ENCODE data around the gene PIK3R6. TPM values are rescaled to one million over a fixed set of nuclear protein-coding genes. Genes with fewer than 3 reads are reported as not detected.

The PIK3R6 gene
- total RNA-seq, 1 experiment from 2014 or later, result not detected

DNA sequence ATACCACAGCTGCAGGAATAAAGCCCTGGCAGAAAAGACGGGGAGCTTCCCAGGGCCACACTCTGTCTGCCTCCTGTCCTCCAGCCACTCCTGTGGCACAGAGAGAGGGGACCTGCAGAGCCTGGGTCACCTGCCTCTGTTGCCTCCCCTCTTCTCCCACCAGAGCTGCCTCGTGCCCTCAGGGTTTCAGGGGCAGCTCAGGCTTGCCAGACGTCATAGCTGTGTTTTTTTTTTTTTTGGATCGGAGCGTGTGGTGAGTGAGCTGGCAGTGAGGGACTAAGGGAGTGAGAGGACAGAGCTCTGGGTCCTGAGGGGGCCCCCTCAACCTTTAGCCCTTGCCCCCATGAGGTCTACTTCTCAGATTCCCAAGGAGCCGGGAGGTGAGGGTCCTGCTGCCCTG is 2.1 kb downstream of the PIK3R6 start:
- Histone ChIP-seq H3K4me2 (ENCODE audit: insufficient read depth, insufficient read length, low read length) (no peak overlapping the region), H3K9me3 (ENCODE audit: control insufficient read depth, low read depth, low read length) (no peaks in the 10 kb centered on the region), H3K18ac (ENCODE audit: insufficient read length, low read depth, low read length) (no peak overlapping the region), H3K23ac (ENCODE audit: insufficient read length, low read depth, low read length) (no peak overlapping the region), H2BK12ac (ENCODE audit: insufficient read length, low read depth, low read length) (no peak overlapping the region), H3K79me1 (ENCODE audit: insufficient read depth, low read depth, low read length, poor library complexity, severe bottlenecking) (no peaks in the 10 kb centered on the region), H3K14ac (ENCODE audit: insufficient read depth, low read length) (no peak overlapping the region), H2BK20ac (ENCODE audit: low read depth, low read length, poor library complexity, severe bottlenecking) (no peak overlapping the region), H3K79me2 (ENCODE audit: insufficient read depth, low read length) (no peaks in the 10 kb centered on the region), H2AK5ac (ENCODE audit: insufficient read length, low read length) (no peak overlapping the region), H2BK120ac (ENCODE audit: low read depth, low read length, poor library complexity, severe bottlenecking) (no peak overlapping the region), H4K8ac (replicated peaks; ENCODE audit: insufficient read length, low read depth, low read length) (no peak overlapping the region), H3K27ac (ENCODE audit: insufficient read length, low read depth, low read length) (no peak overlapping the region), H2AFZ (ENCODE audit: low read length) (no peak overlapping the region), H3K4me1 (ENCODE audit: insufficient read depth, low read length) (no peaks in the 10 kb centered on the region), H3K23me2 (ENCODE audit: insufficient read length, low read depth, low read length, poor library complexity, severe bottlenecking) (no peaks in the 10 kb centered on the region), H4K20me1 (ENCODE audit: control insufficient read depth, insufficient read depth, insufficient read length) (no peaks in the 10 kb centered on the region), H2BK5ac (ENCODE audit: insufficient read length, low read length) (no peak overlapping the region), H3T11ph (ENCODE audit: low read length) (no peak overlapping the region), H3K4ac (ENCODE audit: low read depth, low read length) (no peak overlapping the region), H3K9ac (ENCODE audit: extremely low read depth, insufficient read length, low read length) (no peak overlapping the region), H4K5ac (ENCODE audit: insufficient read length, low read depth, low read length) (no peak overlapping the region), H4K91ac (ENCODE audit: insufficient read length, low read depth, low read length) (no peak overlapping the region), H3K56ac (ENCODE audit: insufficient read length, low read depth, low read length) (no peak overlapping the region), H3K27me3 (ENCODE audit: insufficient read depth, low read length) (no peaks in the 10 kb centered on the region), H2BK15ac (ENCODE audit: low read depth, low read length) (no peak overlapping the region)
- H3K4me3 Mint-ChIP-seq, result no peak overlapping the region
- peaks cover 11% of the 10 kb centered on the region for H3K27me3 Mint-ChIP-seq (ENCODE audit: low read depth)
- no peak overlapping the region for H3K27ac Mint-ChIP-seq
- TF ChIP-seq, protein P1, sequence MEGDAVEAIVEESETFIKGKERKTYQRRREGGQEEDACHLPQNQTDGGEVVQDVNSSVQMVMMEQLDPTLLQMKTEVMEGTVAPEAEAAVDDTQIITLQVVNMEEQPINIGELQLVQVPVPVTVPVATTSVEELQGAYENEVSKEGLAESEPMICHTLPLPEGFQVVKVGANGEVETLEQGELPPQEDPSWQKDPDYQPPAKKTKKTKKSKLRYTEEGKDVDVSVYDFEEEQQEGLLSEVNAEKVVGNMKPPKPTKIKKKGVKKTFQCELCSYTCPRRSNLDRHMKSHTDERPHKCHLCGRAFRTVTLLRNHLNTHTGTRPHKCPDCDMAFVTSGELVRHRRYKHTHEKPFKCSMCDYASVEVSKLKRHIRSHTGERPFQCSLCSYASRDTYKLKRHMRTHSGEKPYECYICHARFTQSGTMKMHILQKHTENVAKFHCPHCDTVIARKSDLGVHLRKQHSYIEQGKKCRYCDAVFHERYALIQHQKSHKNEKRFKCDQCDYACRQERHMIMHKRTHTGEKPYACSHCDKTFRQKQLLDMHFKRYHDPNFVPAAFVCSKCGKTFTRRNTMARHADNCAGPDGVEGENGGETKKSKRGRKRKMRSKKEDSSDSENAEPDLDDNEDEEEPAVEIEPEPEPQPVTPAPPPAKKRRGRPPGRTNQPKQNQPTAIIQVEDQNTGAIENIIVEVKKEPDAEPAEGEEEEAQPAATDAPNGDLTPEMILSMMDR (conservative IDR thresholded peaks at IDR 0.05), result no peak
- peak; percentile 24 for DNase-seq
- no CpG with 5 or more reads among the region's 6 CpGs for WGBS (ENCODE audit: extremely low coverage, insufficient read length, low lambda C conversion rate)
- no peaks in the 10 kb centered on the region for H3K9me3 Mint-ChIP-seq
- H3K36me3 Mint-ChIP-seq (ENCODE audit: insufficient read depth in 1 of 3, low read depth in 3 of 3), result no peaks in the 10 kb centered on the region; a peak in 1 of 7 replicates
- no peaks in the 10 kb centered on the region; a peak in 1 of 4 replicates for H3K4me1 Mint-ChIP-seq
